Calu3 (cell line): Measurements from ENCODE around the gene HINFP. TPM values are rescaled to one million over a fixed set of nuclear protein-coding genes. Genes with fewer than 3 reads are reported as not detected.
"Not testable (repeated sequence)": the region's sequence is repeated elsewhere in the genome, so short reads cannot be mapped to it uniquely, and the experiment has no call there.

Experiments
- BruUV-seq: library from RNA; stranded (reverse); fragments of 400-500 nt; replicated peaks from 2 replicates; lab custom pipeline; 2021; lab: Mats Ljungman, UMichigan
- CTCF ChIA-PET: fragments of 300-600 bp; sonication (Branson Sonifier 250); formaldehyde crosslinking; loops from one replicate; lab custom pipeline; 2022; ENCODE audit warnings: antibody characterized with exemption; lab: Charles Lee
- DNase-seq: peaks from one replicate; pipeline ENCODE4 v3.0.0; 2022
- H3K27ac Mint-ChIP-seq: one replicate; pipeline ENCODE4 v1.8.0; 2022; ENCODE audit warnings: mixed read lengths; ENCODE audit not compliant: unreplicated experiment
- H3K27me3 Mint-ChIP-seq: one replicate; pipeline ENCODE4 v1.8.0; 2022; ENCODE audit warnings: mixed read lengths; ENCODE audit not compliant: unreplicated experiment
- H3K36me3 Mint-ChIP-seq: one replicate; pipeline ENCODE4 v1.8.0; 2022; ENCODE audit warnings: mild to moderate bottlenecking, moderate library complexity, mixed read lengths; ENCODE audit not compliant: insufficient read depth, unreplicated experiment
- H3K4me1 Mint-ChIP-seq: one replicate; pipeline ENCODE4 v1.8.0; 2022; ENCODE audit warnings: mild to moderate bottlenecking, low read depth, mixed read lengths; ENCODE audit not compliant: unreplicated experiment
- H3K4me3 Mint-ChIP-seq: one replicate; pipeline ENCODE4 v1.8.0; 2022; ENCODE audit warnings: mild to moderate bottlenecking, low read depth, moderate library complexity, mixed read lengths; ENCODE audit not compliant: unreplicated experiment
- H3K9me3 Mint-ChIP-seq: one replicate; pipeline ENCODE4 v1.8.0; 2022; ENCODE audit warnings: low read depth, mixed read lengths; ENCODE audit not compliant: unreplicated experiment
- intact Hi-C: fragments of 100-400 bp; cut with micrococcal nuclease; formaldehyde crosslinking; loops from one replicate; pipeline ENCODE4 v1.10.0; 2022; ENCODE audit not compliant: unreplicated experiment
- total RNA-seq: library from RNA; stranded (reverse); gene quantifications from 2 replicates; pipeline ENCODE4 v1.2.3, GENCODE V29; 2022
- TF ChIP-seq, protein P1 (sequence below): fragments of 200-600 bp; IDR thresholded peaks from one replicate; pipeline ENCODE4 v1.8.0; 2022; ENCODE audit warnings: antibody characterized with exemption; ENCODE audit not compliant: unreplicated experiment

HINFP gene
- total RNA-seq, 1 experiment from 2014 or later, result 21.8 TPM

- no peak for DNase-seq
- Mint-ChIP-seq H3K4me3 (no peak overlapping the region), H3K27ac (no peak overlapping the region), H3K27me3 (peaks cover under 1% of the 10 kb centered on the region), H3K9me3 (no peaks in the 10 kb centered on the region), H3K36me3 (no peaks in the 10 kb centered on the region), H3K4me1 (no peaks in the 10 kb centered on the region)
- intact Hi-C loops, result no loop called here
- BruUV-seq, result no TSS peak
- CTCF ChIA-PET, result interaction anchor here (0.5 kb wide), 1 partner anchor 18 kb away, joined by 3 read pairs; no protein-coding TSS in a partner anchor
- TF ChIP-seq, protein P1, sequence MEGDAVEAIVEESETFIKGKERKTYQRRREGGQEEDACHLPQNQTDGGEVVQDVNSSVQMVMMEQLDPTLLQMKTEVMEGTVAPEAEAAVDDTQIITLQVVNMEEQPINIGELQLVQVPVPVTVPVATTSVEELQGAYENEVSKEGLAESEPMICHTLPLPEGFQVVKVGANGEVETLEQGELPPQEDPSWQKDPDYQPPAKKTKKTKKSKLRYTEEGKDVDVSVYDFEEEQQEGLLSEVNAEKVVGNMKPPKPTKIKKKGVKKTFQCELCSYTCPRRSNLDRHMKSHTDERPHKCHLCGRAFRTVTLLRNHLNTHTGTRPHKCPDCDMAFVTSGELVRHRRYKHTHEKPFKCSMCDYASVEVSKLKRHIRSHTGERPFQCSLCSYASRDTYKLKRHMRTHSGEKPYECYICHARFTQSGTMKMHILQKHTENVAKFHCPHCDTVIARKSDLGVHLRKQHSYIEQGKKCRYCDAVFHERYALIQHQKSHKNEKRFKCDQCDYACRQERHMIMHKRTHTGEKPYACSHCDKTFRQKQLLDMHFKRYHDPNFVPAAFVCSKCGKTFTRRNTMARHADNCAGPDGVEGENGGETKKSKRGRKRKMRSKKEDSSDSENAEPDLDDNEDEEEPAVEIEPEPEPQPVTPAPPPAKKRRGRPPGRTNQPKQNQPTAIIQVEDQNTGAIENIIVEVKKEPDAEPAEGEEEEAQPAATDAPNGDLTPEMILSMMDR, result no peak
Measured at GRCh38 chr11:119179983-119180382, 58.6 kb downstream of the HINFP start.

GRCh38 chr11:119180729-119181676, 59.6 kb downstream of the HINFP start:
- no TSS peak for BruUV-seq
- Mint-ChIP-seq H3K4me3 (no peak overlapping the region), H3K27ac (no peak overlapping the region), H3K27me3 (peaks cover 11% of the 10 kb centered on the region), H3K36me3 (no peaks in the 10 kb centered on the region), H3K9me3 (no peaks in the 10 kb centered on the region), H3K4me1 (peaks cover 9% of the 10 kb centered on the region)
- intact Hi-C loops, result no loop called here
- TF ChIP-seq, protein P1, result no peak
- CTCF ChIA-PET, result interaction anchor here (0.6 kb wide), 1 partner anchor 242 kb away, joined by 3 read pairs; the partner anchor contains the start of gene THY1
- DNase-seq, result no peak

DNA sequence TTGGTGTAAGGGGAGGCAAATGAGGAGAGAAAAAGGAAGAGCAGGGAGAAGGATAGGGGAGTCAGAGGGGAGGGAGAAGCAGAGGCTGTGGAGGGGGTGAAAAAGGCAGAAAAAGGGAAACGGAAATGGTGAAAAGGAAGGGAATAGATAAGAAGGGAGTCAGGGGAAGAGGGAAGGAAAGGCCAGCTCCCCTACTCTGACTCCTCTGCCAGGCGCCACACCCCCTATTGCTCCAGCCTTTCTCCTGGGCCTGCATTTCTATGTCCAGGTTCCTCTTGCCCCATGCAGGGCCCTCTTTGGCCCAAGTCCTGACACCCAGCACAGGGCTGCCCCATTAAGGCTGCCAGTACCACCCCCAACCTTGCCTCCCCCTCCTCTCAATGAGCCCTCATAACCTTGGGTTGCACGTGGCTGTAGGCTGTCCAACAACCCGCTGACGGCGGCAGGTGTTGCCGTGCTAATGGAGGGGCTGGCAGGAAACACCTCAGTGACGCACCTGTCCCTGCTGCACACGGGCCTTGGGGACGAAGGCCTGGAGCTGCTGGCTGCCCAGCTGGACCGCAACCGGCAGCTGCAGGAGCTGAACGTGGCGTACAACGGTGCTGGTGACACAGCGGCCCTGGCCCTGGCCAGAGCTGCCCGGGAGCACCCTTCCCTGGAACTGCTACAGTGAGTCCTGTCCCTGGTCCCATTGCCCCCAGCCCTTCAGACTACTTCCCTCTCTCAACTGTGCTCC, 60.5 kb downstream of the HINFP start:
- BruUV-seq, result no TSS peak
- Mint-ChIP-seq H3K4me3 (no peak overlapping the region), H3K36me3 (no peaks in the 10 kb centered on the region), H3K27me3 (peaks cover 19% of the 10 kb centered on the region), H3K9me3 (no peaks in the 10 kb centered on the region), H3K27ac (no peak overlapping the region), H3K4me1 (peaks cover 13% of the 10 kb centered on the region)
- no peak for DNase-seq
- TF ChIP-seq, protein P1, result no peak
- intact Hi-C loops, result no loop called here
- CTCF ChIA-PET, result no interaction called here

DNA sequence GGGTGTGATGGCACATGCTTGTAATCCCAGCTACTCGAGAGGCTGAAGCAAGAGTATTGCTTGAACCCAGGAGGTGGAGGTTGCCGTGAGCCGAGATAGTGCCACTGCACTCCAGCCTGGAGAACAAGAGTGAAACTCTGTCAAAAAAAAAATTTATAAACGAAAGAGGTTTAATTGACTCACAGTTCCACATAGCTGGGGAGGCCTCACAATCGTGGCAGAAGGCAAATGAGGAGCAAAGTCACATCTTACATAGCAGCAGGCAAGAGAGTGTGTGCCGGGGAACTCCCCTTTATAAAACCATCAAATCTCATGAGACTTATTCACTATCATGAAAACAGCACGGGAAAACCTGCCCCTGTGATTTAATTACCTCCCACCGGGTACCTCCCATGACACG, 63.0 kb downstream of the HINFP start:
- intact Hi-C loops, H3K27ac Mint-ChIP-seq, CTCF ChIA-PET, H3K4me3 Mint-ChIP-seq, DNase-seq, H3K36me3 Mint-ChIP-seq, BruUV-seq, H3K9me3 Mint-ChIP-seq: not testable (repeated sequence)
- Mint-ChIP-seq H3K27me3 (peaks cover 19% of the 10 kb centered on the region), H3K4me1 (peaks cover 13% of the 10 kb centered on the region)

Other genes starting within 250 kb of the HINFP start
- not detected in 2 replicates for gene CXCR5, start 237.7 kb upstream of the HINFP start, total RNA-seq
- gene BCL9L, start 195.7 kb upstream of the HINFP start, total RNA-seq, result 57.9 and 68.4 TPM in 2 replicates
- 3.5 and 5.2 TPM in 2 replicates for gene UPK2, start 165.3 kb upstream of the HINFP start, total RNA-seq
- gene FOXR1, start 149.8 kb upstream of the HINFP start, total RNA-seq, result not detected in 2 replicates
- 43.0 and 46.9 TPM in 2 replicates for gene CENATAC, start 123.4 kb upstream of the HINFP start, total RNA-seq
- 471 and 510 TPM in 2 replicates for gene RPS25, start 103.2 kb upstream of the HINFP start, total RNA-seq
- gene TRAPPC4, start 102.8 kb upstream of the HINFP start, total RNA-seq, result 42.0 and 43.9 TPM in 2 replicates
- gene SLC37A4, start 90.7 kb upstream of the HINFP start, total RNA-seq, result 21.2 and 24.6 TPM in 2 replicates
- gene HYOU1, start 64.4 kb upstream of the HINFP start, total RNA-seq, result 180 and 181 TPM in 2 replicates
- 15.1 and 15.8 TPM in 2 replicates for gene VPS11, start 53.8 kb upstream of the HINFP start, total RNA-seq
- 35.2 and 39.6 TPM in 2 replicates for gene HMBS, start 36.7 kb upstream of the HINFP start, total RNA-seq
- gene DPAGT1, start 19.7 kb upstream of the HINFP start, total RNA-seq, result 46.7 and 47.6 TPM in 2 replicates
- gene C2CD2L, start 14.2 kb upstream of the HINFP start, total RNA-seq, result 7.8 and 9.5 TPM in 2 replicates
- not detected in 2 replicates for gene ABCG4, start 27.5 kb downstream of the HINFP start, total RNA-seq
- 5.5 and 6.7 TPM in 2 replicates for gene NLRX1, start 47.1 kb downstream of the HINFP start, total RNA-seq
- gene NHERF4, start 63.9 kb downstream of the HINFP start, total RNA-seq, result 0.15 TPM in 1 of 2 replicates, not detected in the other
- 14.2 and 15.9 TPM in 2 replicates for gene CBL, start 84.8 kb downstream of the HINFP start, total RNA-seq
- gene MCAM, start 195.6 kb downstream of the HINFP start, total RNA-seq, result 11.1 and 25.1 TPM in 2 replicates
- 31.8 and 35.0 TPM in 2 replicates for gene RNF26, start 212.9 kb downstream of the HINFP start, total RNA-seq
- gene C1QTNF5, start 219.3 kb downstream of the HINFP start, total RNA-seq, result not detected in 2 replicates
- gene MFRP, start 225.1 kb downstream of the HINFP start, total RNA-seq, result not detected in 2 replicates